Upper lobe of left lung (tissue), 4 donors: ENCODE data around the gene ERICH2.

Experiments used
- POLR2A ChIP-seq, 4 donors: fragments of 450-650 bp; IDR thresholded peaks; one replicate each; pipeline ENCODE4 v1.5.1; 2016 to 2017; ENCODE audit warnings: antibody characterized with exemption in 4 of 4, mild to moderate bottlenecking in 2 of 4
- POLR2AphosphoS5 ChIP-seq, 2 donors: sonication (generic); formaldehyde crosslinking; IDR thresholded peaks; one replicate each; pipeline ENCODE4 v1.5.1; 2017; ENCODE audit warnings: antibody characterized with exemption in 2 of 2
- TF ChIP-seq, protein P1 (sequence below), 6 experiments: fragments of 450-650 bp in 4 of 6; fragments of 200-600 bp in 2 of 6; sonication (generic) in 2 of 6; IDR thresholded peaks; one replicate each; pipeline ENCODE4 v1.5.1; 2016 to 2019; ENCODE audit warnings: antibody characterized with exemption in 6 of 6

DNA sequence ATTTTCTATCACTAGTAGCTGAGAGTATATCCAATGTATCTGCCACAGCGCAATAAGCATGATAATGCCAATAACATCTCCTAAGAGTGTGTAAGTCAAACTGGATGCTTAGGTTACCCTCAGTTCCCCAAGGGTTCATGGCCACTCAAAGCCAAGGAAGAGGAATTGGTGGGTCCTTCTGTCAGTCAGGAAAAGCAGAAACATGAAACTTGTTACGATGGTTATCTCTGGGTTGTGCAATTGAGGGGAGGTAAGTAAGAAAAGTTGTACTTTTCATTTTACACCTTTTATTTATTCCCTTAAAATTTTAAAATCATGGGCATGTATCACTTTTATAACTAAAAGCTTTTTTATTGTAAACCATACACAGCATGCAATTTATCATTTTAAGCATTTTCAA is 36.4 kb downstream of the ERICH2 start:
- TF ChIP-seq, protein P1, sequence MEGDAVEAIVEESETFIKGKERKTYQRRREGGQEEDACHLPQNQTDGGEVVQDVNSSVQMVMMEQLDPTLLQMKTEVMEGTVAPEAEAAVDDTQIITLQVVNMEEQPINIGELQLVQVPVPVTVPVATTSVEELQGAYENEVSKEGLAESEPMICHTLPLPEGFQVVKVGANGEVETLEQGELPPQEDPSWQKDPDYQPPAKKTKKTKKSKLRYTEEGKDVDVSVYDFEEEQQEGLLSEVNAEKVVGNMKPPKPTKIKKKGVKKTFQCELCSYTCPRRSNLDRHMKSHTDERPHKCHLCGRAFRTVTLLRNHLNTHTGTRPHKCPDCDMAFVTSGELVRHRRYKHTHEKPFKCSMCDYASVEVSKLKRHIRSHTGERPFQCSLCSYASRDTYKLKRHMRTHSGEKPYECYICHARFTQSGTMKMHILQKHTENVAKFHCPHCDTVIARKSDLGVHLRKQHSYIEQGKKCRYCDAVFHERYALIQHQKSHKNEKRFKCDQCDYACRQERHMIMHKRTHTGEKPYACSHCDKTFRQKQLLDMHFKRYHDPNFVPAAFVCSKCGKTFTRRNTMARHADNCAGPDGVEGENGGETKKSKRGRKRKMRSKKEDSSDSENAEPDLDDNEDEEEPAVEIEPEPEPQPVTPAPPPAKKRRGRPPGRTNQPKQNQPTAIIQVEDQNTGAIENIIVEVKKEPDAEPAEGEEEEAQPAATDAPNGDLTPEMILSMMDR (IDR thresholded peaks at IDR 0.05) = no peak
- TF ChIP-seq POLR2AphosphoS5 (IDR thresholded peaks at IDR 0.05) (no peak), POLR2A (IDR thresholded peaks at IDR 0.05) (no peak)
